MCF 10A (cell line): ENCODE data around the gene DIAPH1. TPM values are rescaled to one million over a fixed set of nuclear protein-coding genes. Genes with fewer than 3 reads are reported as not detected.

Source experiments
- BruUV-seq: library from RNA; stranded (reverse); fragments of 400-500 nt; replicated peaks from 2 replicates; lab custom pipeline; 2021; lab: Mats Ljungman, UMichigan
- CTCF ChIA-PET: fragments of 300-600 bp; sonication (Branson Sonifier 250); formaldehyde crosslinking; extraction: SDS; loops from one replicate; lab custom pipeline; 2021; ENCODE audit warnings: antibody characterized with exemption, inconsistent platforms; lab: Yijun Ruan, JAX
- POLR2A ChIA-PET: fragments of 300-600, 350-650 bp; sonication (Branson Sonifier 250); formaldehyde crosslinking; extraction: SDS; loops from one replicate; lab custom pipeline; 2020; ENCODE audit warnings: antibody characterized with exemption, inconsistent platforms; lab: Yijun Ruan, JAX
- DNase-seq: peaks from one replicate; pipeline ENCODE4 v3.0.0-alpha.2; 2018; ENCODE audit not compliant: unreplicated experiment
- H3K27ac Mint-ChIP-seq: one replicate; pipeline ENCODE4 v1.8.0; 2022; ENCODE audit warnings: mild to moderate bottlenecking, low read depth, mixed read lengths; ENCODE audit not compliant: unreplicated experiment
- H3K27me3 Mint-ChIP-seq: one replicate; pipeline ENCODE4 v1.8.0; 2022; ENCODE audit warnings: mixed read lengths; ENCODE audit not compliant: insufficient read depth, unreplicated experiment
- H3K36me3 Mint-ChIP-seq: one replicate; pipeline ENCODE4 v1.8.0; 2022; ENCODE audit warnings: mild to moderate bottlenecking, moderate library complexity, mixed read lengths; ENCODE audit not compliant: insufficient read depth, unreplicated experiment
- H3K4me1 Mint-ChIP-seq: one replicate; pipeline ENCODE4 v1.8.0; 2022; ENCODE audit warnings: mixed read lengths; ENCODE audit not compliant: insufficient read depth, unreplicated experiment
- H3K4me3 Mint-ChIP-seq: one replicate; pipeline ENCODE4 v1.8.0; 2022; ENCODE audit warnings: mild to moderate bottlenecking, moderate library complexity, mixed read lengths; ENCODE audit not compliant: unreplicated experiment
- H3K9me3 Mint-ChIP-seq: one replicate; pipeline ENCODE4 v1.8.0; 2022; ENCODE audit warnings: mixed read lengths; ENCODE audit not compliant: unreplicated experiment
- intact Hi-C: fragments of 100-400 bp; cut with micrococcal nuclease; formaldehyde crosslinking; loops from 2 replicates; pipeline ENCODE4 v1.14.1; 2022
- total RNA-seq: library from RNA; stranded (reverse); gene quantifications from 2 replicates; pipeline ENCODE4 v1.2.3, GENCODE V29; 2022
- TF ChIP-seq, protein P1 (sequence below): fragments of 200-600 bp; IDR thresholded peaks from one replicate; pipeline ENCODE4 v1.8.0; 2022; ENCODE audit warnings: antibody characterized with exemption, mild to moderate bottlenecking; ENCODE audit not compliant: unreplicated experiment

The DIAPH1 gene
- total RNA-seq, 1 experiment from 2014 or later: 228 TPM

GRCh38 chr5:141656396-141656795, 37.6 kb upstream of the DIAPH1 start:
- intact Hi-C loops: no loop called here
- Mint-ChIP-seq H3K27me3 (no peaks in the 10 kb centered on the region), H3K4me1 (peaks cover 18% of the 10 kb centered on the region), H3K4me3 (no peak overlapping the region), H3K27ac (no peak overlapping the region), H3K36me3 (peaks cover 12% of the 10 kb centered on the region), H3K9me3 (no peaks in the 10 kb centered on the region)
- no TSS peak for BruUV-seq
- TF ChIP-seq, protein P1, sequence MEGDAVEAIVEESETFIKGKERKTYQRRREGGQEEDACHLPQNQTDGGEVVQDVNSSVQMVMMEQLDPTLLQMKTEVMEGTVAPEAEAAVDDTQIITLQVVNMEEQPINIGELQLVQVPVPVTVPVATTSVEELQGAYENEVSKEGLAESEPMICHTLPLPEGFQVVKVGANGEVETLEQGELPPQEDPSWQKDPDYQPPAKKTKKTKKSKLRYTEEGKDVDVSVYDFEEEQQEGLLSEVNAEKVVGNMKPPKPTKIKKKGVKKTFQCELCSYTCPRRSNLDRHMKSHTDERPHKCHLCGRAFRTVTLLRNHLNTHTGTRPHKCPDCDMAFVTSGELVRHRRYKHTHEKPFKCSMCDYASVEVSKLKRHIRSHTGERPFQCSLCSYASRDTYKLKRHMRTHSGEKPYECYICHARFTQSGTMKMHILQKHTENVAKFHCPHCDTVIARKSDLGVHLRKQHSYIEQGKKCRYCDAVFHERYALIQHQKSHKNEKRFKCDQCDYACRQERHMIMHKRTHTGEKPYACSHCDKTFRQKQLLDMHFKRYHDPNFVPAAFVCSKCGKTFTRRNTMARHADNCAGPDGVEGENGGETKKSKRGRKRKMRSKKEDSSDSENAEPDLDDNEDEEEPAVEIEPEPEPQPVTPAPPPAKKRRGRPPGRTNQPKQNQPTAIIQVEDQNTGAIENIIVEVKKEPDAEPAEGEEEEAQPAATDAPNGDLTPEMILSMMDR: no peak
- DNase-seq: no peak
- ChIA-PET POLR2A (interaction anchor here (0.5 kb wide), 1 partner anchor 37 kb away, joined by 3 read pairs; the partner anchor contains the start of gene DIAPH1), CTCF (interaction anchor here (0.6 to 4.3 kb wide), 5 partner anchors 8 to 313 kb away, joined by 3 to 29 read pairs (median 5); partner anchors contain the start of genes PCDH1 and RNF14)

DNA sequence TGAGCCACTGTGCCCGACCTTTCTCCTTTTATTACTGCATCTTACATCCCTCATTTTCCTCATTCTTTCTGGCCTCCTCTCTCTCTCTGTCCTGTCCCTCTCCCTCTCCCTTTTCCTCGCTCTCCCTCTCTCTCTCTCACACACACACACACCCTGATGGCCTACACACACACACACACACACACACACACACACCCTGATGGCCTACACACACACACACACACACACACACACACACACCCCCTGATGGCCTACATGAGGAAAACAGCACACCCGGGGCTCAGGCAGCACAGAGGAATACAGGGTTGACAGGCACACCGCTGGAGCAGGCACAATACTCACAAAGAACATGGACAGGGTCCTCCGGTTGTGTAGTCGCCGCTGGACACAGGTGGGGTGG, 36.2 kb upstream of the DIAPH1 start:
- Mint-ChIP-seq H3K4me1 (peaks cover 31% of the 10 kb centered on the region), H3K4me3 (no peak overlapping the region), H3K9me3 (no peaks in the 10 kb centered on the region), H3K36me3 (peaks cover 15% of the 10 kb centered on the region), H3K27me3 (no peaks in the 10 kb centered on the region), H3K27ac (no peak overlapping the region)
- no peak for DNase-seq
- TF ChIP-seq, protein P1: no peak
- CTCF ChIA-PET: interaction anchor here (0.9 kb wide), 1 partner anchor 36 kb away, joined by 4 read pairs; the partner anchor contains the start of gene DIAPH1
- BruUV-seq: no TSS peak
- POLR2A ChIA-PET: interaction anchor here (4.6 kb wide), 1 partner anchor 20 kb away, joined by 71 read pairs; the partner anchor contains the start of genes HDAC3 and RELL2
- intact Hi-C loops: no loop called here

GRCh38 chr5:141654298-141654697, 35.5 kb upstream of the DIAPH1 start:
- ChIA-PET CTCF (interaction anchor here (0.6 to 2.7 kb wide), 9 partner anchors 10 to 1005 kb away, joined by 3 to 11 read pairs (median 4); partner anchors contain the start of gene DIAPH1), POLR2A (interaction anchor here (0.6 to 4.6 kb wide), 2 partner anchors 19 to 39 kb away, joined by 3 to 71 read pairs; partner anchors contain the start of genes HDAC3 and RELL2)
- no peak for DNase-seq
- intact Hi-C loops: no loop called here
- Mint-ChIP-seq H3K4me3 (no peak overlapping the region), H3K4me1 (peaks cover 33% of the 10 kb centered on the region), H3K9me3 (no peaks in the 10 kb centered on the region), H3K36me3 (peaks cover 18% of the 10 kb centered on the region), H3K27ac (no peak overlapping the region), H3K27me3 (no peaks in the 10 kb centered on the region)
- TF ChIP-seq, protein P1: no peak
- no TSS peak for BruUV-seq

GRCh38 chr5:141651728-141652105, 32.9 kb upstream of the DIAPH1 start:
- DNase-seq: no peak

More at GRCh38 chr5:141651728-141652105, 32.9 kb upstream of the DIAPH1 start:
- Mint-ChIP-seq H3K27ac (no peak overlapping the region), H3K36me3 (peaks cover 24% of the 10 kb centered on the region), H3K4me1 (peaks cover 28% of the 10 kb centered on the region), H3K4me3 (peak overlapping the region; percentile 95), H3K9me3 (no peaks in the 10 kb centered on the region), H3K27me3 (no peaks in the 10 kb centered on the region)
- ChIA-PET CTCF (interaction anchor here (1.0 to 2.1 kb wide), 6 partner anchors 13 to 309 kb away, joined by 3 to 14 read pairs (median 4); partner anchors contain the start of gene DIAPH1), POLR2A (interaction anchor here (1.0 to 4.6 kb wide), 8 partner anchors 9 to 317 kb away, joined by 3 to 71 read pairs (median 4); partner anchors contain the start of genes DIAPH1, HDAC3, RELL2 and RNF14)
- TF ChIP-seq, protein P1: no peak
- no TSS peak for BruUV-seq
- intact Hi-C loops: no loop called here
